Stimulated activated CD8-positive, alpha-beta memory T cell treated with anti-CD3 and anti-CD28 coated beads, Interleukin-7, amount 100 ng/mL, for 24 hours (primary cell): ENCODE data around the gene IGF2BP3.

Source experiments
- DNase-seq: peaks from one replicate; pipeline ENCODE4 v3.0.0-alpha.2; 2020; ENCODE audit warnings: low read depth

IGF2BP3 gene

DNA sequence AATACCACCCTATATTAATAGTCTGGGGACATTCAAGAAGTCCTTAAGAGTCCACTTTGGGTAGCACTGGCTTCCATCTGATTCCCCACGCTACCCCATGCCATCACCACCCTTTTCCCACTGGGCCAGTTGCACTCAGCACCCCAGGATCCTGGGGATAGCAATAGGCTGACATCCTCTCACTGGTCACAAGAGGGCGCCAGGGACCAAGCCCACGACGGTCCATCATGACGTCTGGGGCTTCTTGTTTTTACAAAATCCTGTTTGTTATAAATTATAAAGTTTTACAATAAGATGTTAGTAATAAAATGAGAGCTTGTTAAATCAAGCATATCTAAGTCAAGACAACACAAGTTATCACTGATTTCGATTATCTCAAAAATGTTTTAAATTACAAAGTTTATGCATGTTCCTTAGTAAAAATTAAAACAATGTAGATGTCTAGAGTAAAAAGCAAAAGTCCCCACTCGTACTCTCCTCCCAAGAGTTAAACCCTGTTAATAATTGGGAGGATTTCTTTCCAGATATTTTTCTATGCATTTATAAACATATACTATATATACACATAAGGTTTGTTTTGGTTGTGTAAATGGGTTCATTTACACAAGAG, 208.3 kb downstream of the IGF2BP3 start:
- peak; percentile 17 for DNase-seq

DNA sequence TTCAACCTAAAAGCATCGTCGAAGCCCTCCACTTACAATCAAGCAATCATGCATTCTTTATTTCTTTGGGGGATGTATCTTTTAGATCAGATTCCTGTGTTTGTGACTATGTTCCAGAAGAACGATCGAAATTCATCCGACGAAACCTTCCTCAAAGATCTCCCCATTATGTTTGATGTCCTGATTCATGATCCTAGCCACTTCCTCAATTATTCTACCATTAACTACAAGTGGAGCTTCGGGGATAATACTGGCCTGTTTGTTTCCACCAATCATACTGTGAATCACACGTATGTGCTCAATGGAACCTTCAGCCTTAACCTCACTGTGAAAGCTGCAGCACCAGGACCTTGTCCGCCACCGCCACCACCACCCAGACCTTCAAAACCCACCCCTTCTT, 209.9 kb downstream of the IGF2BP3 start:
- DNase-seq = no peak
